ENCODE results near the gene UNKL. TPM values are rescaled to one million over a fixed set of nuclear protein-coding genes. Genes with fewer than 3 reads are reported as not detected.
A peak's percentile ranks its signal among the peaks of the same experiment; 100 is the strongest.

Gene UNKL
- total RNA-seq, 1 donor from 2014 or later = 5.3 TPM

GRCh38 chr16:1401758-1402154, 12.7 kb downstream of the UNKL start:
- no peak for ATAC-seq

GRCh38 chr16:1401061-1401757, 13.3 kb downstream of the UNKL start:
- no peak for ATAC-seq

GRCh38 chr16:1398826-1399581, 15.5 kb downstream of the UNKL start:
- peak; percentile 21 for ATAC-seq

GRCh38 chr16:1398351-1398750, 16.2 kb downstream of the UNKL start:
- no peak for ATAC-seq

- no peak for ATAC-seq
Measured at GRCh38 chr16:1397779-1398178, 16.7 kb downstream of the UNKL start.

- ATAC-seq = no peak
Measured at GRCh38 chr16:1395444-1396031, 19.0 kb downstream of the UNKL start.

GRCh38 chr16:1394367-1394951, 20.0 kb downstream of the UNKL start:
- ATAC-seq = peak; percentile 8

GRCh38 chr16:1393613-1394176, 20.8 kb downstream of the UNKL start:
- no peak for ATAC-seq

- no peak for ATAC-seq
Measured at GRCh38 chr16:1392826-1393225, 21.7 kb downstream of the UNKL start.

- ATAC-seq = no peak
Measured at GRCh38 chr16:1390239-1390779, 24.2 kb downstream of the UNKL start.

- no peak for ATAC-seq
Measured at GRCh38 chr16:1389762-1390161, 24.7 kb downstream of the UNKL start.

GRCh38 chr16:1387331-1387730, 27.2 kb downstream of the UNKL start:
- ATAC-seq = no peak

GRCh38 chr16:1385232-1385631, 29.3 kb downstream of the UNKL start:
- ATAC-seq = no peak

- ATAC-seq = no peak
Measured at GRCh38 chr16:1383556-1383955, 30.9 kb downstream of the UNKL start.

- no peak for ATAC-seq
Measured at GRCh38 chr16:1381612-1382406, 32.7 kb downstream of the UNKL start.

GRCh38 chr16:1380195-1380594, 34.3 kb downstream of the UNKL start:
- ATAC-seq = no peak

- peak; percentile 76 for ATAC-seq
Measured at GRCh38 chr16:1379304-1380076, 35.0 kb downstream of the UNKL start.

- ATAC-seq = peak; percentile 82
Measured at GRCh38 chr16:1378804-1379303, 35.6 kb downstream of the UNKL start.

- ATAC-seq = no peak
Measured at GRCh38 chr16:1378087-1378803, 36.3 kb downstream of the UNKL start.

- ATAC-seq = no peak
Measured at GRCh38 chr16:1377406-1378010, 37.0 kb downstream of the UNKL start.

All from esophagus mucosa (tissue), 1 donor.